ENCODE data around the gene HTATIP2.

HTATIP2 gene

DNA sequence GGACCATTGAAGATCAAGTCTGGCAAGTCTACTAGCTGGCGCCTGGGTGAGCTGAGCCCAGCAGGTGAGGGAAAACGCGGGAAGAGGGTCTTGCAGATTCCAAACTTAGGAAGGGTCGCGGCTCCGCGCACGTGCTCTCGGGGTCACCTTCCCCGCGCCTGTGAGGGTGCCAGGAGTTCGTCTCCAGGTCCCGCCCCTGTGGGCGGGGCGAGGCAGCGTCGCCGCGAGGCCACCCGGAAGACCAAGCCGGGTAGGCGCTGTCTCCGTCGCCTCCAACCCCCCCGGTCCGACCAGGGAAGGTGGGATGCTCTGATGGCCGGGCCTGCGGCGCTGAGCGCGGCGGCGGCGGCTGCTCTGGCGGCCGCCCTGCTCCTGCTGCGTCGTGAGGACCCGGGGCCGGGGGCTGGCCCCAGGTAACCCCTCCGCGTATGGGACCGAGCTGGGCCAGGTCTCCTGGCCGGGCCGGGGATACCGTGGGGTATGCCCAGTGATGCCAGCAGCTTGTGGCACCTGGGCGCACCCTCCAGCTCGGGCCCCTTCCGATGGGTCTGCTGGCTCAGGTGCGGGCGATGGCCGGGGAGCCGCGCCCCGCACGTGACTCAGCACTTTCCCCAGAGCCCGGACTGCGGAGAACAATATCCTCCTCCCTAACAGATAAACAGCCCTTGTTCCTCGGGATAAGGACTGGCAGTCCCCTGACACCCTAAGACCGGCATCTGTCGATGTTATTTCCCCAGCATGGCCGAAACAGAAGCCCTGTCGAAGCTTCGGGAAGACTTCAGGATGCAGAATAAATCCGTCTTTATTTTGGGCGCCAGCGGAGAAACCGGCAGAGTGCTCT, at the start of gene HTATIP2:
Gene HTATIP2 (plus strand): TSS at position 215 of the 841 bp plus-strand sequence. CDS start 524 bp downstream, at position 739.
- peak; percentile 73 for DNase-seq (ENCODE audit: low spot score)
- ChIA-PET POLR2A (ENCODE audit: low non-redundant PET) (no interaction called here), CTCF (interaction anchor here (0.6 to 1.5 kb wide), 3 partner anchors 9 to 235 kb away, joined by 3 to 7 read pairs (median 3); no protein-coding TSS in a partner anchor)
- H3K27ac ChIP-seq: peak within 1 kb of the TSS; percentile 85
- no peak for TF ChIP-seq CTCF (conservative IDR thresholded peaks at IDR 0.05; ENCODE audit: low read depth)

DNA sequence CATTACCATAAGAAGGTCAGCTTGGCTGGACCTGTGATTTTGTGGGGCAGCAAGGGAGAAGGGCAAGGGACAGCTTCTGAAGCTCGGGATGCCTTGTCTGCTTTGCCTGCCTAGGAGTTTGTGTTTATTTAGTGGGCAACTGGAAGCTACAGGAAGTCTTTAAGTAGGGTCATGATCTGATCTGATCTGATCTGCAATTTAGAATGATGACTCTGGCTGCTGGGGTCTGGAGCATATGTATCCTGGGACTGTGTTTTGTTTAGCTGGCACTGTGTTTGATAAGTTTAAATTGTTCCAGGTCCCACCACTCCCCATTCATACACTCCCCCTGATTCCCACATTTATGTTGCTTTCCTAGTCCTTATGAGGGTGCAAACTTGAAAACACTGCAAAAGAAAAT, 47.7 kb upstream of the HTATIP2 start:
- ChIA-PET POLR2A (ENCODE audit: low non-redundant PET) (no interaction called here), CTCF (no interaction called here)
- no peak overlapping the region for H3K27ac ChIP-seq
- no peak for TF ChIP-seq CTCF (conservative IDR thresholded peaks at IDR 0.05; ENCODE audit: low read depth)
- DNase-seq (ENCODE audit: low spot score): no peak

GRCh38 chr11:20321177-20321576, 42.3 kb upstream of the HTATIP2 start:
- no peak overlapping the region for H3K27ac ChIP-seq
- no peak for DNase-seq (ENCODE audit: low spot score)
- ChIA-PET POLR2A (ENCODE audit: low non-redundant PET) (no interaction called here), CTCF (no interaction called here)
- no peak for TF ChIP-seq CTCF (conservative IDR thresholded peaks at IDR 0.05; ENCODE audit: low read depth)

DNA sequence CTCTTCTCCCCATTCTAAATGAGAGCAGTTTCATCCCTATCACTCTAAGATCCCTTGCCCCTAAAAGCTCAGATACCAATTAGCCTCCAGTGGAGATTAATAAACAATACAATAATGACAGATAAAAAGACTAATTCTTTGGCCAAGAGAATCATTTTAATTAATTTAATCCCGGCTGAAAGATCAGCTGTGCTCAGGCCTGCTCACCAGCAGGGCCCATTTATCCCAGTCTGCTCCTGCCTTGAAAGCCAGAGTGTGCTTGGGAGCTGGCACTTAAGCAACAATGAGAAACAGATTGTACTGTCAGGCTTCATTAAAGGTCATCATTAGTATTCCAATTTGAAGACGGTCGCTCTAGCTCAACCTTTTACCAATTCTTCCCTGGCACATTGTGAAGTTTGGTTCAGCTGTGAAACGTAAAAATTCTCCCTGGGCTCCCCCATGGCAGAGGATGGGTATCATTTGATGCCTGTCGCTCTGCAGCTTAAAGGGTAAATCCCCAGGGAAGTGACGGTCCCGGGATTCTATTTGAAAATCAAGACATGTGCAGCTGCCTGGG, 36.1 kb upstream of the HTATIP2 start:
- no peak for TF ChIP-seq CTCF (conservative IDR thresholded peaks at IDR 0.05; ENCODE audit: low read depth)
- ChIA-PET CTCF (no interaction called here), POLR2A (ENCODE audit: low non-redundant PET) (no interaction called here)
- H3K27ac ChIP-seq: no peak overlapping the region
- DNase-seq (ENCODE audit: low spot score): no peak

GRCh38 chr11:20336056-20336455, 27.5 kb upstream of the HTATIP2 start:
- ChIA-PET POLR2A (ENCODE audit: low non-redundant PET) (no interaction called here), CTCF (no interaction called here)
- no peak for TF ChIP-seq CTCF (conservative IDR thresholded peaks at IDR 0.05; ENCODE audit: low read depth)
- DNase-seq (ENCODE audit: low spot score): no peak
- no peak overlapping the region for H3K27ac ChIP-seq

- CTCF ChIA-PET: interaction anchor here (0.6 to 1.5 kb wide), 2 partner anchors 209 to 1244 kb away, joined by 3 to 4 read pairs; no protein-coding TSS in a partner anchor
- H3K27ac ChIP-seq: no peak overlapping the region
- DNase-seq (ENCODE audit: low spot score): peak; percentile 22
- POLR2A ChIA-PET (ENCODE audit: low non-redundant PET): no interaction called here
- peak; percentile 20; the same call in 1 of the 2 replicates for TF ChIP-seq CTCF (conservative IDR thresholded peaks at IDR 0.05; ENCODE audit: low read depth)
Observed at GRCh38 chr11:20337526-20338154, 25.9 kb upstream of the HTATIP2 start.

All from RWPE1 (cell line).